ENCODE data around the gene SNCB. TPM values are rescaled to one million over a fixed set of nuclear protein-coding genes. Genes with fewer than 3 reads are reported as not detected.
"Not testable (repeated sequence)": the region's sequence is repeated elsewhere in the genome, so short reads cannot be mapped to it uniquely, and the experiment has no call there.

The SNCB gene
- total RNA-seq, 1 experiment from 2014 or later, result 4.7 TPM

DNA sequence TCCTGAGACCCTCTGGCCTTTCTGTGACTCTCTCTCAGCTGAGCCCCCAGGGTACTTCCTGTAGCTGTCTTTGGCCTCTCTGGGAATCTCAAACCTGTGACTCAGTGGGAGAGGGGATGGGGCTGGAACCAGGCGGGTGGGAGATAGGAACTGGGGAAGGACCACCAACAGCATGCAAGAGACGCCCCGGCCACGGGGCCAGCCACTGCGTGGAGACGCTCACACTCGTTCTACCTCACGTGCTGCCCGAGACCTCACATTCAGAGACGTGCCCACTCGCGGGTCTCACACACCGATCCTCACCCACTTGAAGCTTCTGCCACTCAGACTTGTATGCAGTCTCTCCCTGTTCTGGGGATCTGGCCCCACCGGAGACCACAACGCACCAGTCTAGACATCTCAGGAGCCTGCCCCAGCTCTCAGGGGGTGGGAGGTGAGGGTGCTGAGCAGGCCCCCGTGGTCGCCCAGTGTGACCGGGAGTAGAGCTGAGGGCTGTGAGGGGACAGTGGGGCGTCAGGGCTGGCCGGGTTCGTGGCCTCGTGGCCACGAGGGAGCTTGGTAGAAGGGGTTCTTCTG is 34.2 kb downstream of the SNCB start:
- Histone ChIP-seq H3K27me3 (ENCODE audit: control insufficient read depth, insufficient read depth, low read length) (no peaks in the 10 kb centered on the region), H3K4me3 (ENCODE audit: insufficient read depth, low read depth, low read length) (no peak overlapping the region), H3K36me3 (replicated peaks; ENCODE audit: control insufficient read depth, insufficient read depth, low read length) (no peaks in the 10 kb centered on the region; the same call in 1 of the 2 replicates)
- DNase-seq, result no peak

GRCh38 chr5:176595386-176595943 is 34.9 kb downstream of the SNCB start:
- DNase-seq, result no peak
- Histone ChIP-seq H3K4me3 (ENCODE audit: insufficient read depth, low read depth, low read length) (no peak overlapping the region), H3K36me3 (replicated peaks; ENCODE audit: control insufficient read depth, insufficient read depth, low read length) (no peaks in the 10 kb centered on the region; the same call in 1 of the 2 replicates), H3K27me3 (ENCODE audit: control insufficient read depth, insufficient read depth, low read length) (no peaks in the 10 kb centered on the region)

- Histone ChIP-seq H3K27me3 (ENCODE audit: control insufficient read depth, insufficient read depth, low read length) (no peaks in the 10 kb centered on the region), H3K36me3 (replicated peaks; ENCODE audit: control insufficient read depth, insufficient read depth, low read length) (no peaks in the 10 kb centered on the region), H3K4me3 (ENCODE audit: insufficient read depth, low read depth, low read length) (no peak overlapping the region)
- no peak for DNase-seq
These were observed 35.8 kb downstream of the SNCB start for GRCh38 chr5:176594554-176594953.

DNA sequence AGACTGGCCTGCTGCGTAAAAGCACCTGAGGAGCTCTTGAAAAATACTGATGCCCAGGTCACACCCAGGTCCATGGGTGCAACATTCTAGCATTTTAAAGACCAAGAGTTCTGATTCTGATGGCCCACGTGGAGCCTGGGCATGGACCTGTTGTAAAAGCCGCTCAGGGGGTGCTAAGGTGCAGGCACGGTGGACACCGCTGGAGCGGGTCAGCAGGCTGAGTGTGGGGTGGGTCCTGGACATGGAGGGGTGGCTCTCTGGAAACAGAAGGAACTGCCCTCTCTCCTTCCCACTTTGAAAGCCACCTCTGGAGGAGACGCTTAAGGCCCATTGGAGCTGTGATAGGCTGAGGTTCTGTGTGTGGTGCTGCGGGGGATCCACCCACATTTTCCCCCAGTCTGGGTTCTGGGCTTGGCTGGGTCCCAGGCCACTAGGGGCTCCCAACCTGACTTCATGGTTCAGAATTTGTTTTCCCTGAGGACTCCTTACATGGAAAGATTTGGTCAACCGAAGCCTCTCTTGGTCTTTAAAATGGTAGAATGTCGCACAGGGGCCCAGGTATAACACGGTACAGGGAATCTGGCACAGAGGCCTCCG is 37.0 kb downstream of the SNCB start:
- Histone ChIP-seq H3K4me3 (ENCODE audit: insufficient read depth, low read depth, low read length) (no peak overlapping the region), H3K36me3 (replicated peaks; ENCODE audit: control insufficient read depth, insufficient read depth, low read length) (no peaks in the 10 kb centered on the region), H3K27me3 (ENCODE audit: control insufficient read depth, insufficient read depth, low read length) (no peaks in the 10 kb centered on the region)
- peak; percentile 69 for DNase-seq

GRCh38 chr5:176592573-176592972 is 37.8 kb downstream of the SNCB start:
- Histone ChIP-seq H3K36me3 (replicated peaks; ENCODE audit: control insufficient read depth, insufficient read depth, low read length) (no peaks in the 10 kb centered on the region), H3K4me3 (ENCODE audit: insufficient read depth, low read depth, low read length) (no peak overlapping the region), H3K27me3 (ENCODE audit: control insufficient read depth, insufficient read depth, low read length) (no peaks in the 10 kb centered on the region)
- no peak for DNase-seq

GRCh38 chr5:176591667-176592066 is 38.7 kb downstream of the SNCB start:
- H3K27me3 ChIP-seq (ENCODE audit: control insufficient read depth, insufficient read depth, low read length); H3K4me3 ChIP-seq (ENCODE audit: insufficient read depth, low read depth, low read length); DNase-seq; H3K36me3 ChIP-seq (replicated peaks; ENCODE audit: control insufficient read depth, insufficient read depth, low read length): not testable (repeated sequence)

DNA sequence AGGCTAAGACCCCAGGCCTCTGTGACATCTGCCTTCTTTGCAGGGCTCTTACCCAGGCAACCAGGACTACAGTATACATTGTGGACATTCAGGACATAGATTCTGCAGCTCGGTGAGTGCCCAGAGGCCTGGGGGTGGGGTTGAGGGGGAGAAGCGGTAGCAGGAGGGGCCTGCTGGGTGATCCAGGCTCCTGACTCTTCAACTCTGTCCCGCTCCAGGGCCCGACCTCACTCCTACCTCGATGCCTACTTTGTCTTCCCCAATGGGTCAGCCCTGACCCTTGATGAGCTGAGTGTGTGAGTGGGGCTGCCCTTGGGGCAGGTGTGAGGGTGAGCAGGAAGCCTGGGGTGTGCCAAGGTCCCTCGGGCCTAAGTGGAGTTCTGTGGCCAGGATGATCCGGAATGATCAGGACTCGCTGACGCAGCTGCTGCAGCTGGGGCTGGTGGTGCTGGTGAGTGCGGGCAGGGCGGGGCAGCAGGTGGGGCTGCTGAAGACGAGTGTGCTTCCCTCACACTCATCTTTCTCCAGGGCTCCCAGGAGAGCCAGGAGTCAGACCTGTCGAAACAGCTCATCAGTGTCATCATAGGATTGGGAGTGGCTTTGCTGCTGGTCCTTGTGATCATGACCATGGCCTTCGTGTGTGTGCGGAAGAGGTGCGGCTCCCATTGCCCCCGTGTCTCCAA is 40.2 kb downstream of the SNCB start:
- DNase-seq, result peak; percentile 55
- H3K36me3 ChIP-seq (replicated peaks; ENCODE audit: control insufficient read depth, insufficient read depth, low read length), result no peaks in the 10 kb centered on the region
- no peak overlapping the region for H3K4me3 ChIP-seq (ENCODE audit: insufficient read depth, low read depth, low read length)

GRCh38 chr5:176589039-176589769 is 41.1 kb downstream of the SNCB start:
- H3K4me3 ChIP-seq (ENCODE audit: insufficient read depth, low read depth, low read length), result no peak overlapping the region
- no peaks in the 10 kb centered on the region for H3K36me3 ChIP-seq (replicated peaks; ENCODE audit: control insufficient read depth, insufficient read depth, low read length)
- no peaks in the 10 kb centered on the region for H3K27me3 ChIP-seq (ENCODE audit: control insufficient read depth, insufficient read depth, low read length)
- DNase-seq, result peak; percentile 61

More for the DNA sequence above, 40.2 kb downstream of the SNCB start:
- H3K27me3 ChIP-seq (ENCODE audit: control insufficient read depth, insufficient read depth, low read length), result no peaks in the 10 kb centered on the region

- DNase-seq, result no peak
- Histone ChIP-seq H3K36me3 (replicated peaks; ENCODE audit: control insufficient read depth, insufficient read depth, low read length) (no peaks in the 10 kb centered on the region), H3K4me3 (ENCODE audit: insufficient read depth, low read depth, low read length) (no peak overlapping the region), H3K27me3 (ENCODE audit: control insufficient read depth, insufficient read depth, low read length) (no peaks in the 10 kb centered on the region)
These were observed 42.0 kb downstream of the SNCB start for GRCh38 chr5:176588297-176588696.

DNA sequence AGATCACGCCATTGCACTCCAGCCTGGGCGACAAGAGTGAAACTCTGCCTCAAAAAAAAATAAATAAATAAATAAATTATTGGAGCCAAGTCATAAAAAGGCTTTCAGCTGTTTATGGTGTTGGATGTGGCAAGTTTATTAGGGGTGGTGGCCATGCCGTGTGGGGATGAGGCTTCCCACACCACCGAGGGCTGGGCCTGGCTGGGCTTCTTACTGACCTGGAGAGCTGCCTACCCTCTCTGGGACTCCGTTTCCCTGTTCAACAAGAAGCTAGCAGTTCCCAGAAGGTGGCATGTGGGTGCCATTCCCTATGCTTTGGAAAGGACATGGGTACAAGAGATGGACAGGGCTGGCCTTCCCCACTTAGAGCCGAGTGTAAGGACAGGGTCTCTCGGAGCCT is 42.9 kb downstream of the SNCB start:
- DNase-seq, result no peak
- no peaks in the 10 kb centered on the region for H3K27me3 ChIP-seq (ENCODE audit: control insufficient read depth, insufficient read depth, low read length)
- no peak overlapping the region for H3K4me3 ChIP-seq (ENCODE audit: insufficient read depth, low read depth, low read length)
- no peaks in the 10 kb centered on the region for H3K36me3 ChIP-seq (replicated peaks; ENCODE audit: control insufficient read depth, insufficient read depth, low read length)

DNA sequence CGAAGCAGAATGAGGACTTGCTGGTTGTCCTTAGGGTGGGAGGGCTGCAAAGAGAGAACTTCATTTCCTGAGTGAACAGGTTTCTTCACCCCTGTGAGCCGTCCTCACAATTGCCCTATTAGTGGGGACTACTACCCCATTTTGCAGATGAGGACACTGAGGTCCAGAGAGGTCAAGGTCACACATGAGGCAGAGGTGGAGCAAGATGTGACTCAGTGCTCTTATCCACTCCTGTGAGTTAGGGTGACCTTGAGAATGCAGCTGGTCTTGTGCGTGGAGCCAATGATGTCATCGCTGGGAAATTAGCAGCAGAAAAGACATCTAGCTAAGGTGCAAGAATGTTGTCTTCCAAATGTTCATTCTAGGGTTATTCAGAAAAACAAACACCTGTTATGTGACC is 47.3 kb downstream of the SNCB start:
- no peak for DNase-seq
- Histone ChIP-seq H3K27me3 (ENCODE audit: control insufficient read depth, insufficient read depth, low read length) (no peaks in the 10 kb centered on the region), H3K4me3 (ENCODE audit: insufficient read depth, low read depth, low read length) (no peak overlapping the region), H3K36me3 (replicated peaks; ENCODE audit: control insufficient read depth, insufficient read depth, low read length) (no peaks in the 10 kb centered on the region)

DNA sequence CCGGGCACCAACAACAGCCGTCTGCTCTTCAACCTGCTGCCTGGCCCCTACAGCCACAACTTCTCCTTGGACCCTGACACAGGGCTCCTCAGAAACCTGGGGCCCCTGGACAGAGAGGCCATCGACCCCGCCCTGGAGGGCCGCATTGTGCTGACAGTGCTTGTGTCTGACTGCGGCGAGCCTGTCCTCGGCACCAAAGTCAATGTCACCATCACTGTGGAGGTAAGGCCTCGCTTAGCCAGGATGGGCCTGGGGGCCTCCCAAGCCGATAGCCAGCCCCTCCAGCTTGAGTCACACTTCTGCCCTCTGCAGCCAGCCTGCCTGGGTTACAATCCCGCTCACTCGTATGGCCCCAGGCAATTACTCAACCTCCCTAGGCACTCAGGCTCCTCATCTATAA is 49.0 kb downstream of the SNCB start:
- DNase-seq, result no peak
- Histone ChIP-seq H3K27me3 (ENCODE audit: control insufficient read depth, insufficient read depth, low read length) (no peaks in the 10 kb centered on the region), H3K4me3 (ENCODE audit: insufficient read depth, low read depth, low read length) (no peak overlapping the region), H3K36me3 (replicated peaks; ENCODE audit: control insufficient read depth, insufficient read depth, low read length) (no peaks in the 10 kb centered on the region)

DNA sequence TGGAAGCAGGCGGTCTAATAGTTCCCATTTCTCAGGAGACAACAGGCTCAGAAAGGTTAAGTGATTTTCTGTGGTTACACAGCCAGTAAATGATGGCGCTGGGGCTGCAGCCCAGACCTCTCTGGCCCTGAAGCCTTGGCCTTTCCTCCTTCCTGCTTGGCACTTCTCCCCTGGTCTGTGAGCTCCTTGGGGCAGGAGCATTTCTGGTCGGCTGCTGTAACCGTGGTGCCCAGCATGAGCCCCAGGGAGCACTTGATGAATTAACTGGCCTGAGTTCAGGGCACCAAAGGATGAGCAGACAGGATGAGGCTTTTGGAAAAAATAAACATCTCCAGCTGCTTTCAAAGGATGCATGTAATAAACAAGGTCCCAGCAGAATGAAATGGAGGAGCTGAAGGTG is 51.0 kb downstream of the SNCB start:
- H3K27me3 ChIP-seq (ENCODE audit: control insufficient read depth, insufficient read depth, low read length), result no peaks in the 10 kb centered on the region
- no peak for DNase-seq
- no peak overlapping the region for H3K4me3 ChIP-seq (ENCODE audit: insufficient read depth, low read depth, low read length)
- H3K36me3 ChIP-seq (replicated peaks; ENCODE audit: control insufficient read depth, insufficient read depth, low read length), result no peaks in the 10 kb centered on the region

- no peak overlapping the region for H3K4me3 ChIP-seq (ENCODE audit: insufficient read depth, low read depth, low read length)
These were observed 51.9 kb downstream of the SNCB start for GRCh38 chr5:176578391-176578808.

More at GRCh38 chr5:176578391-176578808, 51.9 kb downstream of the SNCB start:
- no peaks in the 10 kb centered on the region for H3K27me3 ChIP-seq (ENCODE audit: control insufficient read depth, insufficient read depth, low read length)
- H3K36me3 ChIP-seq (replicated peaks; ENCODE audit: control insufficient read depth, insufficient read depth, low read length), result no peaks in the 10 kb centered on the region
- peak; percentile 95 for DNase-seq
